Prostate gland (tissue), 2 donors: ENCODE results near the gene PIP5K1B.

Source experiments
- CTCF ChIP-seq, 4 experiments: fragments of 200-600 bp in 2 of 4; fragments of 450-650 bp in 2 of 4; sonication (generic) in 2 of 4; IDR thresholded peaks; 1 replicate in 3 of 4; 2 replicates in 1 of 4; pipeline ENCODE4 v1.5.1; 2016 to 2019; ENCODE audit warnings: antibody characterized with exemption in 4 of 4, mild to moderate bottlenecking in 2 of 4, moderate library complexity in 2 of 4
- POLR2A ChIP-seq: fragments of 450-650 bp; IDR thresholded peaks from one replicate; pipeline ENCODE4 v1.6.1; 2016; ENCODE audit warnings: antibody characterized with exemption, mild to moderate bottlenecking

GRCh38 chr9:68709291-68710110 lies 4.5 kb downstream of the PIP5K1B start:
- no peak for TF ChIP-seq POLR2A
- TF ChIP-seq CTCF (IDR thresholded peaks at IDR 0.05), result no peak
